GM21515 (cell line): ENCODE measurements around the gene CARD19.

Experiments used
- ATAC-seq: cut with Tn5 transposase; IDR thresholded peaks from one replicate; pipeline ENCODE4 v1.9.1; 2021; ENCODE audit not compliant: unreplicated experiment

Gene CARD19

DNA sequence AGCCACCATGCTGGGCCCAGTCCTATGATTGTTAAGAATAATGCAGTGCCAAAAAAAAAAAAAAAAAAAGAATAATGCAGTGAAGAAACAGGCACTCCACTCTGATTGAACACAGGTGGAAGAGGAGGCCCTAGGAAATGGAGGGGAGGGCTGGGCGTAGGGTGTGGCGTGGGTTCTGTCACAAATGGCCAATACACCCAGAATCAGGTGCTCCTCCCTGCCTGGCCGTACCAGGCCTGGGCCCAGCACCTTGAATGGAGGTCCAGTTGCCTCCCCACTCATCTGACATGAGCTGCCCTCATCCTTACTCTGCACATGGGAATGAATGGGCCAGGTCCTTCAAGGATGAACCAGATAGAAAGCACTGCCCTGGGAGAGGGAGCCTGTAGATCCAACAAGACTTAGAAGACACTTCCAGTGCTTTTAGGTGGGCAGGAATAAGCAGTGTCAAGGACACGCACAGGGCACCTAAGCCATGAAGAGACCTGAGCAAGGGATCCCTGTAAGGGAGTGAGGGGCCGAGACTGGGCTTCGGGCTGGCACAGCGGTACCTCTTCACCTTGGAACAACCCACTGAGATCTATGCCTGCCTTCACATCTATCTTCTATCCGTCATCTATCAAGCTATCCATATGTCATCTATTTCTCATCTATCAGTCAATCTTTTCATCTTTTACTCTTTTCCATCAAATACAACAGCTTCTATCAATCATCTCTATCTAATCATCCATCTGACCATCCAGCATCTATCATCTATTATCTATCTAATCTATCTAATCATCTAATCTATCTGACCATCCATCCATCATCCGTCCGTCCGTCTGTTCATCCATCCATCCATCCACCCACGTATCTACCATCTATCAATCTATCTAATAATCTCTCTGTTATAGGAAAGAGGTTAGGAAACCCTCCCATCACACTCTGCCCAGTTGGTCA, 22.2 kb downstream of the CARD19 start:
- ATAC-seq: no peak

DNA sequence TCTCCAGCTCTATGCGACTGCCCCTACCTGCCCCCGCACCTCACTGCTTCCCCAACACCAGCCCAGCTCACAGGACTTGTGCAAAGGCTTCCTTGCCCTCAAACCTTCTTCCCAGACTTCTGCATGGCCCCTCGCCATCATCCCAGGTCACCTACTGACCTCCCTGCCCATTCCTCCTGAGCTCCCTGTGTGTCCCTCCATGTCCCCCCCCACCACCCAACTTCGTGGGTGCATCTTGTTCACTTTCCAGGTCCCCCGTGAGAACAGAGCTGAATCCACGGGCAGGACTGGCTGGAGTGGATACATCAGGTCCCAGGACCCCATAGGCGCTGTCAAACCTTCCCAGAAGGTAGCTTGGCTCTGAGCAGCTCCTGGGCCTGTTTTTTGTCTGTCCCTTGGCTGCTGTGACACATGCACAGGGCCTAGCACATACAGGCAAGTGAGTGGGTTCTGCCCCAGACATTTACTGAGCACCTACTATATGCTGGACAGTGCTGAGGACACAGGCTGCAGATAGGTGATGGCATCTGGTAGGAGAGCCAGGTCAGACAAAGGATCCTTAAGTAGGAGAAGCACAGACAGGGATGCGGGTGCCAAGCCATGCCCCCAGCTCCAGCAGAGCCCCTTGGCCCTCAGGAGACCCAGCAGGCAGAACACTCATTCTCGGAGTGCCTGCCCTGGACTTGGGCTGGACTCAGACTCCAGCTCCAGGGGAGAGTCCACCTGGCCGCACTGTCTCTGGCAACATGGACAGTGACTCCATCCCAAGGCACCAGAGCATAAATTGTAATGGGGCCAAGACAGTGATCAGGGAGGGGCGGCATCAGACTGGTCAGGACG, 23.1 kb downstream of the CARD19 start:
- ATAC-seq: no peak

DNA sequence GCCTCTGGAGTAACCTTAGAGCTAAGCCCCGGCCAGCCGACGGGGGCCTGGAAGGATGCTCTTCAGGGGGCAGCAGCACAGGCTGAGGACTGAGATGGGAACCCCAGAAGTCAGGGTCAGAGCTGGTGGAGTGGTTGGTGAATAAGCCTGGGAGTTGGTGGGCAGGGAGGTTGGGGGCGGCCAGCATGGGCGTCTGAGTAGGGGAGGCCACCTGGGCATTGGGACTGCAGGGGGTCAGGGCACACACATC, 23.6 kb downstream of the CARD19 start:
- ATAC-seq: no peak

DNA sequence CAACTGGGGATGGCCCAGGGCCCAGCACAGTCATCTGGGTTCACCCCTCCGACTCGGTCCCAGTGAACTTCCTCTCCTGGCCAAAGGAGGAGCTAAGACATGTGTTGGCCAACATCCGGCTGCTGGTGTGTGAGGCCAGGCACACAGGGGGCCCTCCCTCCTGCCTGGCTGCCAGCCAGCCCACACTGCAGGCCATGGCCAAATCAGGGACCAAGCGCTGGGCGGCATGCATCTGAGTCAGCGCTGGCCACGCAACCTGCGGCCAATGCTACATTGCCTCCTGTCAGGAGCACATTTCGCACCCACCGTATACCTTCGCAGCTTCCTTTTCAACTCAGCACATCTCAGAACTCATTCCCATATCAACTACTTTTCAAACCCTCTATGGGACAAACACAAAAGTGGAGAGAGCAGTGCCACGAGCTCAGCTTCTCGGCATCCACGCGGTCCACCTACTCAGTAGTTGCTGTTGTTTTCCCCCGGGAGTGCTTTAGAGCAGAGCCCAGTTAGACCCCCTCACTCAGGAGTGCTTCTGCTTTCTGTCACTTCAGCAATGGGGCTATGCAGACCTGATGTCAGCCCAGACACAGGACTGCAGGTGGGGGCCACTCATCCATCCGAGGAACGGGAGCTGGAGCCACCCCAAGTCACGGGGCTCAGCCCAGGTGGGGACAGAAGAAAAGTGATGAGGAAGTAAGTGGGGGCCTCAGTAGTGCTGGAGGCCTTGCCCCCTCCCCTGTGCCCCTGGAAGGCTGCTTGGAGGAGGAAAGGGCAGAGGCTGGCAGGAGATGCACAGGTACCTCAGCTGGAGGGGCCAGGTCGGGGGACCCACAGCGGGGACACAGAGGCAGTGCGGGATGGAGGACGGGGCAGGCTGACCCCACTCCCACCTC, 24.2 kb downstream of the CARD19 start:
- peak; percentile 66 for ATAC-seq

DNA sequence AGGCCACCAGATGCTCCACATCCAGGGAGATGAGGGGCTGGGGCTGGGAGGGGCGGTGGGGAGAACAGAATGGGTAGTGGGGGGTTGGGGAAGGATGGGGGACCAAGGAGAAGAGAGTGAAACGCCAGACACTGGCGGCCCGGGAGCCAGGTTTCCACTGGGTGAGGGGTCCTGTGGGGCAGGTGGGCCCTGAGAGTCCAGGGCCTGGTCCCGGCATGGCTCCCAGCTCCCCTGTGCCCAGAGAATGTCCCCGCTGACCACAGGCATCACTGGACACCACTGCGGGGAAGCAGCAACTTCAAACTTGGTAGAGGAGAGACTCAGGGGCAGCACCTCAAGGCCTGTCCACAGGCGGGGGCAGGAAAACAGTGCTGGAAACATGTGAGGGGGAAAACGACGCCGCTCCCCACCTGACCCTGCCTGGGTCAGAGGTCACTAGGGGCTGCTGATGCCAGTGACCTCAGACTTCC, 24.9 kb downstream of the CARD19 start:
- no peak for ATAC-seq

DNA sequence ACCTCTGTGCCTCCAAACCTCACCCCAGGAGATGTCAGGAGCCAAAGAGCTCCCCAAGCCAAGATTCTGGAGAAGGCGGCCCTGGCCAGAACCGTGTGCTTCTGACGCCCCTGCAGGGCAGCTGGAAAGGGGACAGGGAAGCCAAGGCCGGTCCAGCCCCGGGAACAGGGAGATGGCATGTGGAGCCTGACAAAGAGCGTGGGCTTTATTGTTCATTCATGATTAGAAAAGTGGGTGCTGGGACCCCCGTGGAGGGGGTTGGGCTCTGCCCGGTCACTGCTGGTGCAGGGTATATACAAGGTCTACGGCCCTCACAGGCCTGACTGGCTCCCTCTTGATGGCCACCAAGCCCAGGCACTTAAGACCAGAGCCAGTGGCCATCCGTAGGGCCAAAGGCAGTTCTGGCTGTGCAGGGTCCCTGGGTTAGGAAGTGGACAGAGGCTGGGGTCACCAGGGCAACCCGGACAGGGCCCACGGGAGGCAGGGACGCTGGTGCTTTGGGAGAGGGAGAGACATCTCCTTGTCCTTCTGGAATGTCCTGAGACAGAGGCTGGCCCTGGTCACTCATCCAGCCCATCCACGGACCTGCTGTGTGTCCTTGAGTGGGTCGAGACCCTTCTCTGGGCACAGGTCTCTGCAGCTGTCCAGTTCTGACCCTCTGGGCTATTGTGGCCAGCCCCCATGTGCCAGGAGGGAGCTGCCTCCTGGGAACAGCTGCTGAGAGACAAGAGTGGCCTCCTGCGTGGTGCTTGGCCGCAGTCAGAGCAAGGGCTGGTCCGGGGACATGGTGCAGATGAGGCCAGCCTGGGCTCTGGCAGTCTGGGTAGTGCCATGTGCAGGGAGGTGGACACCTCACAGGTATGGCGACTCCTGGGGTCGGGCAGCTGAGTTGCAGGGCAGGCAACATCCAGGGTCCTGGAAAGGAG, 25.6 kb downstream of the CARD19 start:
- ATAC-seq: no peak

DNA sequence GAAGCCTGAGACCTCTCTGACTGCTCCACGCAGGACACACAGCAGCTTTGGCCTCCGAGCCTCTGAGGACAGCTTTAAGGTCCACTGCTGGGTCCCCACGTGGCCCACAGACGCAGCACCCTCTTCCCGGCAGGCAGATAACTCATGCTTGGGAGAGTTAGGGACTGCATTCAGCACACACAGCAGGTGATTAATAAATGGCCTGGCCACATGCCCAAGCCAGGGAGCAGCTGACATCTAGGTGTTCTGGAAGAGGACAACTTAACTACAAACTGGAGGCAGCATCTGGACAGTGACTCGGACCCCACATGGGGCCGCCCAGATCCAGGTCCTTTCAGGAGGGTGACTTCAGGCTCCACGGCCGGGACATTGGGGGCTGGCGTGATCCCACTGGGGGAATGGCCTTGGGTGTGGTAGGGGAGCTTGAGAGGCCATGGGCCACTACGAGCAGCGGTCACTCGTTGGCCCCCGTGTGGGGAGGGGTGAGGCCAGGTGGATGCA, 26.8 kb downstream of the CARD19 start:
- no peak for ATAC-seq

DNA sequence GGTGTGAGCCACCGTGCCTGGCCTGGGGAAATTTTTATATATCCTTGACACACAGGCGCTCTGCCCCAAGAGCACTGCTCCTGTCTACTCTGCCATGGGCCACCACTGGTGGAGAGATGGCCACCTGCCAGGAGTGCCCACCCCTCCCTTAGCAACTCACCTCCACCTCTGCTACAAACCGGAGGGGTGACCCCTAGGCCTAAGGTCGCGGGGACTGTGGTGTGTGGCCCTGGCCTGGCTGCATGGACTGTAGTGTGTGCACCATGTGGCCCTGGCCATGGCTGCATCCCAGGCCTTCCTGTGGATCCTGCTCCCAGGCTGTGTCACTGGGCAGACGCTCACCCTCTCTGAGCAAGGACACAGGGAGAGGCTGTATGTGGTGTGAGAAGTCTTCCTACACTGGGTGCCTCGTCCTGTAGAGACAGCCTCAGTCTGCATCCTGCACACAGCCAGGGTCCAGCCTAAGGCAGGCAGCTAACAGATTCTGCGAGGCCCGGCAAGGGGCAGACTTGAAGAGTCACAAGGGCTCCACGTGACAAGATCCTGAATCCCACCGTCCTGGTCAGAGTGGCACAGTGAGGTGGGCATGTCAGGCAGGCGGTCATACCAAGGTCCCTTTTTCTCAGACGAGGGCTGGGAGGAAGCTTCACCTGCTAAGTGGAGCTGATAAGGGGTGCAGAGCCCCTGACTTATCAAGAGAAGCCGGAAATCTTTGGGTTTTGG, 27.7 kb downstream of the CARD19 start:
- ATAC-seq: no peak

DNA sequence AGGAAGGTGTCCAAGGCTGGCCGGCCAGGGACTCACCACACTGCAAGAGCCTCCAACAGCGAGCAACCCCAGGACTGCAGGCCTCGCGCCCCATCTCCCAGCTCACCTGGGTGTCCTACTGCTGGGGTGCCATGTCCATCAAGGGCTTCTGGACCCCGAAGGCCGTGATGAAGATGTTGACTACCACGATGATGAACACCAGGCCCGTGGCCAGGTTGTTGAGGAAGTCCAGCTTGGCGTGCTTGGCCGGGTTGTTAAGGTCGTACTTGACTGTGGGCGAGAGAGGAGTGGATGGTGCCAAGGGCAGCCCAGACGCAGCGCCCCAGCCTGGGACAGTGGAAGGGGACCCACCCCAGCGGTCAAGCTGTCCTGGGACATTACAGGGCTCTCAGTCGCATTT, 28.8 kb downstream of the CARD19 start:
- ATAC-seq: no peak

DNA sequence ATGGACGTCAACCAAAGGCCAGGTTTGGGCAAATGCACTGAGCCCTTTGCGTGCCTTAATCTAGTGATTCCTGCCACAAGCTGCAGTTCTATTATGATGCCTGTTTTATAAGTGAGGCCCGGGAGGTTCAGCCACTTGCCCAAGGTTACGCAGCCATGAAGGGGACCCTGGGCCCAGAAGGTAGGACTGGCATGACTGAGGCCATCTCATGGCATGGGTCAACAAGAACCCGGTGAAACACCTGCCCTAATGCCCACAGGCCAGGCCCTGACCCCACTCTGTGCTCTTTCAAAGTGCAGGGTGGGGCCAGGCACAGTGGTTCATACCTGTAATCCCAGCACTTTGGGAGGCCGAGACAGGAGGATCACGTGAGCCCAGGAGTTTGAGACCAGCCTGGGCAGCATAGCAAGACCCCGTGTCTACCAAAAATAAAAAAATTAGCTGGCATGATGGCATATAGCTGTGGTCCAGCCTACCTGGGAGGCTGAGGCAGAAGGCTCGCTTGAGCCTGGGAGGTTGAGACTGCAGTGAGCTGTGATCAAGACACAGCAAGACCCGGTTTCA, 29.4 kb downstream of the CARD19 start:
- ATAC-seq: no peak

DNA sequence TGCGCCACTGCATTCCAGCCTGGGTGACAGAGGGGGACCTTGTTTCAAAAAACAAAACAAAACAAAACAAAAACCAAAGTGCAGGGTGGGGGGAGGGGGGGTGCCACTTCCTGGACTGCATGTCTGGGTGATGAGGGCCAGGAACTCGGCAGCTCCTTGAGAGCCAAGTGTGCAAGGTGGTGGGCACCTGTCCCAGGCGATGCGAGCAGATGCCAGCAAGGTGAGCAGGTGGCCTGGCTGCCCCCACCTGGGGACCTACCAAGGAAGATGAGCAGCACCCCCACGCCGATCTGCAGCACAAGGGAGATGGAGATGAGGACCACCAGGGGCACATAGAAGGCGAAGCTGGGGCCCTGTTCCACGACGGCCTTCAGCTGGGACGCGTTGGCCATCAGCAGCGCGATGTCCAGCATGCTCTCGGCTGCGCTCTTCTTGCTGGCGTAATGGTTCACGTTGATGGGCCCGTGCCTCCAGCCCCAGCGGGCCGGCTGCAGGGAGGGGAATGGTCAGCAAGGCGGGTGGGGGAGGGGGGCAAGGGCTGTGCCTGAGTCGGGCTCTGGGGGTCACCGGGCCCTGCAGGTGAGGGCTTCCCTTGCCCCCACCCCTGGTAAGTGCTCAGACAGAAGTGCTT, 30.2 kb downstream of the CARD19 start:
- ATAC-seq: no peak

DNA sequence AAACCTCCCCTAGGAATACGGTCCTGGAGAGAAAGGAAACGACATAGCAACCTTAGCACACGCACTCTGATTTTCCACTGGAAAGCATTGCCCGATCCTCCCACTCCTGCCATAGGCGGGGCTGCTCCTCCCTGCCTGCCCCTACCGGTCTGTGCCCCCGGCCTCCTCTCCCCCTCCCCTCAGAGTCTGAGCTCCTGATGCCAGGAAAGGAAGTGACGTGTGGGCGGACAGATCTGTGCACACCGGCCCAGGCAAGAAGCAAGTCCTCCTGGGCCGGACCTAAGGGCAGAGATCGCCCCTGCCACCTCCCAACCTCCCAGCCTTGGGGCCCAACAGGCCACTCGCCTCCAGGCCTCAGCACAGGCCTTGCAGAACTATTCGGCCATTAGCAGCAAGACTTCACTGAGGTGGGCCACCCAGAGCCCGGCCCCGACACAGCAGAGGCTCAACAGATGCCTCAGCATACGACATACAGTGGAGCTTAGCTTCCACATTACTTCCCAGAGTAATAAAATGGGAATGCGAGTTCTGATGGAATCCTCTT, 30.9 kb downstream of the CARD19 start:
- no peak for ATAC-seq

DNA sequence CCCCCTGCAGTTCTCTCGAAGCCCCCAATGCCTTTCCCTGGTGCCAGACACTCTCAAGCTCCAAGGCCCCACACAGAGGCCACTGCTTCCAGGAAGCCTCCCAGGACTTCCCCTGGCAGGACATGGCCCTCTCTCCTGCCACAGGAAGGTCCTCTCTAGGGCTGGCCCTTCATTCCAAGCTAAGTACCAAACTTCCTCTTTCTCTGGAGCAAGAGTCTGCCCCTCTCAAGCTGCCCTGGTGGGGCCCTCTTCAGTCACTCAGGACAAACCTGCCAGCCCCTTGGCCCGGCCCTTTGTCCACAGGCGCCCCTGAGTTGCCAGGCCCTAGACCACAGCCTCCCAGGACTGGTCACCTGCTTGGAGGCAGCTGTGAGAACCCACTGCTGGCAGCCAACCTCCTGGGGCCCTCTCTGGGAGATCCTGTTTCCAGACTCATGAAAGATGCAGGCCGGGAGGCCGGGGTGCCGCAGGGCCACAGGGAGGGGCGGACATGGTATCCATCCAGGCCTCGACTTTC, 31.4 kb downstream of the CARD19 start:
- ATAC-seq: no peak

DNA sequence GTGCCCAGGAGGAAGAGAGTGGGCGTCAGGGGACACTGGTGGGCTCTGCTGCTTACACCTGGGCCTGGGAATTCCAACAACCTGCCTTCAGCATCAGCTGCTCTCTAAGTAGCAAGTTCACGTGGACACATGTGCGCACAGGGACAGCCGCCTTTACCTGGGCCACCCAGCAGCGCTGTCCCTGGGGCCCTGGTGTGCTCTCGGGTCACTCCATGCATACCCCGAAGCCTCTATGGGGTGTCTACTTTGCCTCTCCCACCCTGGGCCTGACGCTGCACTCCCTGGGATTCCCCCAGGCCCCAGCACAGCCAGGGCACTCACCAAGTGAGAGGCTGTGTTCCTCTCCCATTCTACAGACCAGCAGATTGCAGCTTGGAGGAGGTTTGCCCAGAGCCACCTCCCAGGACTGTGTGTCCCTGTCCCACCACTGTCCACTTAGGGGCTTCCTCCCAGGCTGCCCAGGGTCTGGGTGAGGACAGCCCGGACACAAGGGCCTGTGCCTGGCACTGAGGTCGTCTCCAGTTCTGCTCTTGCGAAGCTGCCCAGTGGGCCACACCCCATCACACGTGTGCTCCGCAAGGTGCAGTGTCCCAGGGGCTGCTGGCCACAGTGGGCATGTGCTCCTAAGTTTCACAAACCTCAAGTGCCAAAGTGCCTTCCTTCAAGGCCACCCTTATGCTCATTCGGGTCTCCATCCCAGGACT, 32.1 kb downstream of the CARD19 start:
- ATAC-seq: no peak

DNA sequence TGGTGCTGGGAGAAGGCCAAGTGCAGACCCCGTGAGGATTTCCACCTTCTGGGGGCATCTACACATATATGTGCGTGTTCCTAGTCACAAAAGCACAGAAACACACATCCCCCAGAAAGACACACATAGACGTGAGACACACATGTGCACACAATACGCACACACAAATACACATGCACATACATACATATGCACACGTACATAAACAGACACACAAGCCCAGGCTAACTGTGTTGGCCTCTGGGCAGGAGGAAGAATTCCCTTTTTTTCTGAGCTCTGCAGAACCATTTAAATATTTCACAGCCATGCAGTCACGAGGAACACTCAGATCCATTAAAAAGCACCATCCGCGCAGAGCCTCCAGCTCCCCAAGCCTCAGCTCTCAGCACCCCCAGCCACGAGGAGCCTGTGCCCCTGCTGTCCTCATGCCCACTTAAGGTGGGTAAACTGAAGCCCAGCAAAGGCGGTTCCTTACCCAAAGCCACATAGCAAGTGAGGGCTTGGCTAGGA, 32.8 kb downstream of the CARD19 start:
- ATAC-seq: no peak

DNA sequence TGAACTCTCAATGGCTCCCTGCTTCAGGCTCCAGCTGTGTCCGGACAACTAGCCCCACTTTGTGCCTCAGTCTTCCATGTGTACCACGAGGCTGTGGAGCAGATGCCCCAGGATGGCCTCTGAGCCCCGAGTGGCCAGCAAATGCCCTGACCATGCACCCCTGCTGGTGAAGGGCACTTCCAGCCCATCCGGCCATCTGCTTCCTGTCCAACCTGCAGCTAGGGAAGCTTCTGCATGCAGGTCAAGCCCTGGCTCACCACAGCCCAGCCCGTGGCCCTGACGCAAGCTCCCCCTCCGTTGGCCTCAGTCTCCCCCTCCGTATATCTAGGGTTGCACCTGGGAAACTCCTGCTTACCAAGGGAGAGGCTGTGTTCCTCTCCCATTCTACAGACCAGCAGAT, 33.3 kb downstream of the CARD19 start:
- ATAC-seq: no peak
